ENCODE measurements around the gene GAGE10.
"Not testable (repeated sequence)": the region's sequence is repeated elsewhere in the genome, so short reads cannot be mapped to it uniquely, and the experiment has no call there.

GAGE10 gene

GRCh38 chrX:49276671-49277534 lies 26.5 kb upstream of the GAGE10 start:
- no peak for DNase-seq (ENCODE audit: low read depth)

- DNase-seq (ENCODE audit: low read depth): no peak
These were observed 26.0 kb upstream of the GAGE10 start for GRCh38 chrX:49277535-49277830.

GRCh38 chrX:49278081-49278480 lies 25.4 kb upstream of the GAGE10 start:
- no peak for DNase-seq (ENCODE audit: low read depth)

GRCh38 chrX:49282647-49283011 lies 20.8 kb upstream of the GAGE10 start:
- no peak for DNase-seq (ENCODE audit: low read depth)

GRCh38 chrX:49284212-49284611 lies 19.2 kb upstream of the GAGE10 start:
- DNase-seq (ENCODE audit: low read depth): no peak

- no peak for DNase-seq (ENCODE audit: low read depth)
These were observed 17.3 kb upstream of the GAGE10 start for GRCh38 chrX:49286136-49286535.

DNA sequence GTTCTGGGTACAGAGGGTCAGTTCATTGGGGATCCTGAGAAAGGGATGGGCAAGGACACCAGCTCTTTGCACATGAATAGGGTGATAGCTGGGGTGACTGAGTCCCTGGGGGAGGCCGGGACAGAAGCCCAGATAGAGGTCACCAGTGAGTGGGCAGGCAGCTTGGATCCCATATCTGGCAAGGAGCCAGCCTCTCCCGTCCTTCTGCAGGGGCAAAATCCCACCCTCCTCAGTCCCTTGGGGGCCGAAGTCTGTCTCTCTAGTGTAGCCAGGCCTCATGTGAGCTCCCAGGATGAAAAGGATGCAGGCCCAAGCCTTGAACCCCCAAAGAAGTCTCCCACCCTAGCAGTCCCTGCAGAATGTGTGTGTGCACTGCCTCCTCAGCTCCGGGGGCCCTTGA lies 16.9 kb upstream of the GAGE10 start:
- DNase-seq (ENCODE audit: low read depth): no peak

DNA sequence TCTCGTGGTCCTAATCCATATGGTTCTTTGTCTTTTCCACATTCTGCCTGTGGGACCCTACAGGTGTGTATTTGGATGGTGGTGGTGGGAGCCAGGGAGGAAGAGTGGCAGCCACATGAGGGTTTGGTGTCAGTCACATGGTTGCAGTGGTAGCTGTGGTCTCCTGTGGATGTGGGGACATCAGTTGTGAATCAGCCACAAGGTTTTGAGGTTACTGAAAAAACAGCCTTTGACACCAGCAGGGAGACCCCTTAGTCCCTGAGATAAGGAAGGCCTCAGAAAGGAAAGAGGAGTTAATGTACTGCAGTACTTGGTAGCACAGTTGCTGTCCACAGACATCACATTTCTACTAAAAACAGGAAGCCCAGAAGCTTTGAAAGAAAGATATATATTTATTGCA lies 15.8 kb upstream of the GAGE10 start:
- DNase-seq (ENCODE audit: low read depth): no peak

GRCh38 chrX:49290215-49290614 lies 13.2 kb upstream of the GAGE10 start:
- DNase-seq (ENCODE audit: low read depth): no peak

DNA sequence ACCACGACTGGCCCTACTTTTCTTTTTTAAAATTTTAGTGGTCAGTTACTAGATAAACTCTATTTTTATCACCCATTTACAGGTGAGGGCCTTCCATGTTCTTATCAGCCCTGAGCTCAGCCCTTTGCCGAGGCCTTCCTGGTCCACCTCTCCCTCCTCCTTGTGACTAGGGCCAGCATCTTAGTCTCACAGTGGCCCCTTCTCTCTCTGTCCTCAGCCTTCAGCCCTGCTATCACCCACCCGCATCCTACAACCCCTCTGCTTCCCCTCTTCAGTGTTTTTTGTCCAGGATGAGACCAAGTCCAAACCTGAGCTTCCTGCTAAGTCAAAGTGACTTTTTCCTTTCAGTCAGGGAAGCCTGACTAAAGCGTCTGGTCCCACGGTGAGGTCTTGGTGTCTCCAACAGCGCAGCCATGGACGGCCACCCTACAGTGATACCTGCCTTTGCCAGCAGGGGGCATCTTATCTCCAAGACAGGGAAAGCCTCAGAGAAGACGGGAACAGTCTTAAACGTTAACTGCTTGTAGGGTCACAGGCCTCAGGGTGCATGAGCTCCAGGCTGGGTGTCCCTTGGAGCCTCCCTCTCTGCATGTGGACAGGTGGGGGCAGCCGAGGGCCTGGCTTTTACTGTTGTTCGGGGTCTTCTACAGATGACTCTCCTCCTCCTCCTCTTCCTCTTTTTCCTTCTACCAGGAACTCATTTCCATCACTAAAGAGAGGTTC lies 11.7 kb upstream of the GAGE10 start:
- DNase-seq (ENCODE audit: low read depth): peak; percentile 41

DNA sequence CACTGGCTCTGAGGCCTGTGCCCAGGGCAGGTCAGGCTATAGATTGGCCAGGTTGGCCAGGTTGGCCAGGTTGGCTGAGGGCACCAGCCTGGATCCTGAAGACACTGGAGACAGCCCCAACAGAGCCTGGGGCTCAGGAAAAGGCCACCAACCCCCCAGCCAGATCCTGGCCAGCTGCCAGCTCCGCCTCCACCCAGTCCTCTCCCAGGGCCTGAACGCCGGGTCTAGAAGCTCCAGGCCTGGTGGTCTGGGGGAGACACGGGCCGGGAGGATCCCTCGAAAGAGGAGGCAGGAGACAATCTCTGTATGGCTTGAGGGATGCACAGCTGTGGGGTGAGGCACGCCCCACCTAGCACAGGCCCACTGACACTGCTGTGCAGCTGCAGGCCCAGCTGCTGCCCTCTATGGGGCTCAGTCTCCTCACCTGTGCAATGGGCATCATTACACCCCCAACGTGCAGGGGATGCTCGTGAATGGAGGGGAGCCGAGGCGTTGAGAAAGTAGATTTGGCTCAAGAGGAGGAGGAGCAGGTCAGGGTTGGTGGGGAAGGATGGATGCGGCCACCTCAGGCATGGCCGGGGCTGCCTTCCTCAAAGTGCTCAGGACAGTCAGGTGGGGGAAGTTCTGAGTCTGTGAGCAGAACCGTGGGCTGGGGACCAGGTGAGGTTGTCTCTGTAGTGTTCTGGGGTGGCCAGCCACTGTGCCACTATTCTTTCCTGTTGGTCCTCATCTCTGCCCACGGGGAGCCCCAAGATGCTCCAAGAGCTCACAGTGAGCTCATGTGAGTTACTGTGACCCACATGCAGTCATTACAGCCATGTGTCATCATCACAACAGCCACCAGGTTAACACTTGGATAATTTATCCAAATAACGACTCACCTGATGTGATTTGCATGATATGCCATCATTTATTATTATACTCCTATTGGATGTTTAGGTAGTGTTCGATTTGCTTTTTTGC lies 10.8 kb upstream of the GAGE10 start:
- DNase-seq (ENCODE audit: low read depth): no peak

DNA sequence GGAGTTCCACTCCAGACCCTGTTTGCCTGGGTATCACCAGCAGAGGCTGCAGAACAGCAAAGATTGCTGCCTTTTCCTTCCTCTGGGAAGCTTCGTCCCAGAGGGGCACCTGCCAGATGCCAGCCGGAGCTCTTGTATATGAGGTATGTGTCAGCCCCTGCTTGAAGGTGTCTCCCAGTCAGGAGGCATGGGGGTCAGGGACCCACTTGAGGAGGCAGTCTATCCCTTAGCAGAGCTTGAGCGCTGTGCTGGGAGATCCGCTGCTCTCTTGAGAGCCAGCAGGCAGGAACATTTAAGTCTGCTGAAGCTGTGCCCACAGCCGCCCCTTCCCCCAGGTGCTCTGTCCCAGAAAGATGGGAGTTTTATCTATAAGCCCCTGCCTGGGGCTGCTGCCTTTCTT lies 4.2 kb upstream of the GAGE10 start:
- not testable (repeated sequence) for DNase-seq (ENCODE audit: low read depth)

DNA sequence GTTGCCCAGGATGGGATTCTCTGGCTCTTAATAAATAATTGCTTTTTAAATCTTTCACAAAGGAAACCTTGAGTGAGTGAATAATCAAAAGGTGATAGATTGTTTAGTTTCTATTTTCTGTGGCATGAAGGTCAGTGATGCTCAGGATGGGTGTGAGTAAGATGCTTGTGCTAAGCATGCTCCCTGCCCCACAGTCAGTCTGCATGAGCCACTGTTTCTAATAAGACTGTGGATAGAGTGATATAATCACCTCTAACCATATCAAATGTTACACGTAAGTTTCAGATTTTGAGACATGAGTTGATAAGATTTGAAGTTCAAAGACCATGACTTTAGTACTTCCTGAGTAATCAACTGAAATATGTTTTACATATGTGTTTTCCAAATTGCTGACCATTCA lies 2.7 kb upstream of the GAGE10 start:
- no peak for DNase-seq (ENCODE audit: low read depth)

- DNase-seq (ENCODE audit: low read depth): not testable (repeated sequence)
These were observed 4.3 kb downstream of the GAGE10 start for GRCh38 chrX:49307775-49308174.

GRCh38 chrX:49308604-49309269 lies 5.3 kb downstream of the GAGE10 start:
- no peak for DNase-seq (ENCODE audit: low read depth)

DNA sequence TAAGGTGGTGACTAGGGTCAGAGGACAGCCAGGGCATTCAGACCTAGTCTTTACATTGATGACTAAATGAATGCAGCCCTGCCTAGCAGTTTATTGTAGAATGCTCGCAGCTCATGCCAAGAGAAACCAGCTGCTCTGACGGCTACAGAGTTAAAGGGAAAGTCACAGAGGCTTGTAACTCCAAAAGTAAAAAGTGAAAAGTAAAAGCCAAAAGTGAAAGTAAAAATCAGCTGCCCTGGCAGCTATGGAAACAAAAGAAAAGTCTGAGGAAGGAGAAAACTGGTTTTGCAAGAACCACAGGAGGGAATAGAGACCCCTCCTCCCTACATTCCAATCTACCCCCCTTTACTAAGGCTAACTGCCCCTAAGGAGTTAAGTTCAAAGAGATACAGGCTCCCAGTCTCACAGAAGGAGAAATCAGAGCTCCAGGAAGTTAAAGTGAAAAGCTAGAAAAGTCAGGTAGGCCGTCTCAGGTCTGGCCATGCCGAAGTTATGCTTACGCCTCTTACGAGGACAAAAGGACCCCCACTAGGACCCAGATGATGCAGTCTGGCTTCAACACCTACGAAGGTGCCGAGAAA lies 6.0 kb downstream of the GAGE10 start:
- DNase-seq (ENCODE audit: low read depth): no peak

GRCh38 chrX:49310371-49310770 lies 6.9 kb downstream of the GAGE10 start:
- no peak for DNase-seq (ENCODE audit: low read depth)

DNA sequence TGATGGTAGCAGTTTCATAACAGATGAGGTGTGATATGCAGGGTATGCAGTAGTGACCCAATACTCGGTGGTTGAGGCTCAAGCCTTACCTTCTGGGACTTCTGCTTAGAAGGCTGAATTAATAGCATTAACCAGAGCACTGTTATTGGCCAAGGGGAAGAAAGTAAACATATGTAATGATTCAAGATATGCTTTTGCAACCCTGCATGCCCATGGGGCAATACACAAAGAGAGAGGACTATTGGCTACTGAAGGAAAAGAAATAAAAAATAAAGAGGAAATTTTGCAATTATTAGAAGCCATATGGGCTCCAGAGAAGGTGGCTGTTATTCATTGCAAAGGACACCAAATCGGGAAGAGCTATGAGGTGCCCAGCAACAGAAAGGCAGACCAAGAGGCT lies 8.7 kb downstream of the GAGE10 start:
- DNase-seq (ENCODE audit: low read depth): no peak

- no peak for DNase-seq (ENCODE audit: low read depth)
These were observed 12.6 kb downstream of the GAGE10 start for GRCh38 chrX:49316085-49316484.

GRCh38 chrX:49321737-49322136 lies 18.3 kb downstream of the GAGE10 start, which contains the start of gene GAGE12J:
TSS of gene GAGE12J (plus strand) at chrX:49322037. CDS start at chrX:49323194, 1,157 bp downstream.
- not testable (repeated sequence) for DNase-seq (ENCODE audit: low read depth)

DNA sequence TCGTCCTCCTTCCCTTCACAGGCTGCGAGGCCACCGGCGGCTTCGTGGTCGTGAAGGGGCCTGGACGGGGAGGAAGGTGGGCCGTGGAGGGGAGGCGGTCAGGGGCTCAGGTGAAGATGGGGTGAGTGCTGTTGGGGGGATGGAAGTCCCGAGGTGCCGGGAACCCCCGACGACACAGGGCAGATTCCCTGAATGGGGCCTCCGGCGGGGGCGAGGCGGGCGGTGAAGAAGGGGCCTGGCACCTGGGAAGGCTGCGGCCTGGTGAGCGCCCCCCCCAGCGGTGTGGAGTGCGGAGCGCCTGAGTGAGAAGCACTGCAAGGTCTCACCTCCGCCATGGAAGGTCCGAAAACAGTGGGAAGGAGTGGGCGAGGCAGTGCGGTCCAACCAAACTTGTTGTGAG lies 18.8 kb downstream of the GAGE10 start:
- not testable (repeated sequence) for DNase-seq (ENCODE audit: low read depth)

Measured in activated gamma-delta T cell treated with anti-CD3 and anti-CD28 coated beads, Interleukin-2, amount 50 U/mL, for 16 hours (primary cell).